ENCODE measurements around the gene PPFIBP1. TPM values are rescaled to one million over a fixed set of nuclear protein-coding genes. Genes with fewer than 3 reads are reported as not detected.
A peak's percentile ranks its signal among the peaks of the same experiment; 100 is the strongest.

The PPFIBP1 gene
- total RNA-seq, 2 donors from 2014 or later, result 61.3 to 121 TPM

DNA sequence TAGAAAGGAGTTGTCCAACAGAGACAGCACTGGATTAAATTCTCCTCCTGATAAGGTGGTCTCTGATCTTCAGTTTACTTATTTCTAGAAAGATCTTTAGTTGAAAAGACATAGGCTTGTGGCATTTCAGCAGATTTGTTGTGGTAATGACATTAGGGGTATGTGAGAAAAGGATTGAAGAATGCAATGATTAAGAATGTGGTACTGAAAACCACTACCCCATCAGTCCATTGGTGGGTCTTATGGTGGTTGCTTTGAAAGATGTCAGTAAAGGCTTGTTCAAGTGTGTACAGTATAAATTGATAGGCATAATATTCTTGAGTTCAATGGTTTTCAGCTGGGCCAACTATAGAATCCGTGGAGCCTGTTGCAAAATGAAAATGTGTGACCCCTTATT lies 10.8 kb downstream of the PPFIBP1 start:
- WGBS, result 97% methylated on average over 1 of the region's 1 CpG
- intact Hi-C loops (cut with DNase I), result no loop called here
- no peak overlapping the region for H3K4me3 ChIP-seq
- H3K27me3 ChIP-seq (replicated peaks; ENCODE audit: insufficient read depth), result no peaks in the 10 kb centered on the region
- H3K36me3 ChIP-seq, result no peaks in the 10 kb centered on the region
- DNase-seq (ENCODE audit: low spot score), result no peak
- no peak overlapping the region for H3K27ac ChIP-seq
- H3K4me1 ChIP-seq (replicated peaks), result no peaks in the 10 kb centered on the region
- no peak for TF ChIP-seq POLR2AphosphoS5 (IDR thresholded peaks at IDR 0.05)
- TF ChIP-seq POLR2A (IDR thresholded peaks at IDR 0.05), result no peak
- TF ChIP-seq, protein P1, sequence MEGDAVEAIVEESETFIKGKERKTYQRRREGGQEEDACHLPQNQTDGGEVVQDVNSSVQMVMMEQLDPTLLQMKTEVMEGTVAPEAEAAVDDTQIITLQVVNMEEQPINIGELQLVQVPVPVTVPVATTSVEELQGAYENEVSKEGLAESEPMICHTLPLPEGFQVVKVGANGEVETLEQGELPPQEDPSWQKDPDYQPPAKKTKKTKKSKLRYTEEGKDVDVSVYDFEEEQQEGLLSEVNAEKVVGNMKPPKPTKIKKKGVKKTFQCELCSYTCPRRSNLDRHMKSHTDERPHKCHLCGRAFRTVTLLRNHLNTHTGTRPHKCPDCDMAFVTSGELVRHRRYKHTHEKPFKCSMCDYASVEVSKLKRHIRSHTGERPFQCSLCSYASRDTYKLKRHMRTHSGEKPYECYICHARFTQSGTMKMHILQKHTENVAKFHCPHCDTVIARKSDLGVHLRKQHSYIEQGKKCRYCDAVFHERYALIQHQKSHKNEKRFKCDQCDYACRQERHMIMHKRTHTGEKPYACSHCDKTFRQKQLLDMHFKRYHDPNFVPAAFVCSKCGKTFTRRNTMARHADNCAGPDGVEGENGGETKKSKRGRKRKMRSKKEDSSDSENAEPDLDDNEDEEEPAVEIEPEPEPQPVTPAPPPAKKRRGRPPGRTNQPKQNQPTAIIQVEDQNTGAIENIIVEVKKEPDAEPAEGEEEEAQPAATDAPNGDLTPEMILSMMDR (IDR thresholded peaks at IDR 0.05), result no peak
- no peaks in the 10 kb centered on the region for H3K9me3 ChIP-seq

DNA sequence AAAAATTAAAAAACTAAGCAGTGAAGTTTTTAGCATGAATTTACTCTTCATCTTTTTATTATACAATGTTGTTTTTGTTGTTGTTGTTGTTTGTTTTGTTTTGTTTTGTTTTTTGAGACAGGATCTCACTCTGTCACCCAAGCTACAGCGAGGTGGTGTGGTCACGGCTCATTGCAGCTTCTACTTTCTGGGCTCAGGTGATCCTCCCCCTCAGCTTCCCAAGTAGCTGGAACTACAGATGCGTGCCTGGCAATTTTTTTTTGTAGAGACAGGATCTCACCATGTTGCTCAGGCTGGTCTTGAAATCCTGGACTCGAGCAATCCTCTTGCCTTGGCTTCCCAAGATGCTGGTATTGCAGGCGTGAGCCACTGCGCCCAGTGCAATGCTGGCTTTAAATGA lies 11.3 kb downstream of the PPFIBP1 start:
- H3K27me3 ChIP-seq (replicated peaks; ENCODE audit: insufficient read depth), result no peaks in the 10 kb centered on the region
- no peak overlapping the region for H3K27ac ChIP-seq
- no peaks in the 10 kb centered on the region for H3K4me1 ChIP-seq (replicated peaks)
- TF ChIP-seq, protein P1 (IDR thresholded peaks at IDR 0.05), result no peak
- no peak for TF ChIP-seq POLR2AphosphoS5 (IDR thresholded peaks at IDR 0.05)
- no peak for TF ChIP-seq POLR2A (IDR thresholded peaks at IDR 0.05)
- WGBS, result 96% methylated on average over 6 of the region's 6 CpGs
- intact Hi-C loops (cut with DNase I), result no loop called here
- no peak overlapping the region for H3K4me3 ChIP-seq
- H3K36me3 ChIP-seq, result no peaks in the 10 kb centered on the region
- H3K9me3 ChIP-seq, result no peaks in the 10 kb centered on the region
- DNase-seq (ENCODE audit: low spot score), result no peak

DNA sequence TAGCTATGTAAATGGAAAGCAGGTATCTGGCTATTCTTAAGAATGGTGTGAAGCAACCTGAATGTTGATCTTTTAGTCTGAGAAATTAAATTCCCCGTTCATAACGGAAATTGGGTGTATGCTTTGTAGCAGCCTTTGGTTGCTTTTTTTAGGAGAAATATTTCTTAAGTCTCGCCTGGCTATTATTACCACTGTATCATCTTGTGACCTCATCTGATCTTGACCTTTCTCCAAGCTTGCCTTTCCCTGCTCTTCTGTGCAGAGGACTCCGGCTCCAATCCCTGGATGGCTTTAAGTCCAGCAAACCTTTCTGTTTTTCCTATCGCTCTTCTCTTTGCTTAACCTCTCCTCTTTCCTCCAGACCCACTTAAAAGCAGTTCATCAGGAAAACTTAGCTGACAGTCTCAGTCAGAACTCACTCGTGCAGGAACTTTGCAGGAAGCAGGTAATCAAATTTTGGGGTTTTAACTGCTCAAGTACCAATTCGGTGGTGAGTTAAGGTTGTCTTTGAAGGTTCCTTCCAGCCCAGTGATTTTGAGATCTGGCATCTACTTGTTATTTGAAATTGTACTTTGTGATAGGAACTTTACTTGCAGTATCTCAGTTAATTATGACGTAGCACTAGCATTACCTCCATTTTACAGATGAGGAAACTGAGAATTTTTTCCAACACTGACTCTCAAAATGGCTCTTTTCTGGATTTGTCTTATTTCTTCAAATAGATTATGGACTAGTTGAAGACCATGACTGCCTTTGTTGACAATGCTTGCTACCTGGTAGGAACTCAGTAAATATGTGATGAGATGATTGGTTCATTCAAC lies 14.1 kb downstream of the PPFIBP1 start:
- 69% methylated on average over 8 of the region's 8 CpGs for WGBS

DNA sequence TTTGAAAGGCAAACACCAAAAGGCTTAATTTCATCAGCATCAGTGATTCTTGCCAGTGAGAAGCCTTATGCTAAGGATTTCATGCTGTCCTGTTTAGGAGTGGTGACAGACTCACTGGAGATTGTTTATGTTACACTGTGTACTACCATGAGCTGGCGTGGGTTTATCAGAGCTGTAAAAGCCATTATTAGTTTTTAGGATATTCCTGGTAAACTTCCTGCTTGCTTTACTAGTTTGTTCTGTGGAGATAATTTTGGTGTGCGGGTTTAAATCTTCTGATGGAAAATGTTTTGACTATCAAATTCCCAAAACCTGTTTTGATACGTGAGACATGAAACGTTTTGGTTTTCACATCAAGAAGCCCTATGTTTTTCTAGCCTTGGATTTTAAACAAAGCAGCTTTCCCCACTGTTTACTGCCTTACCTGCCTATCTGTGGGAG lies 15.2 kb downstream of the PPFIBP1 start:
- 4% methylated on average over 4 of the region's 4 CpGs for WGBS
- DNase-seq (ENCODE audit: low spot score), result peak; percentile 51
- Histone ChIP-seq H3K4me1 (replicated peaks) (no peaks in the 10 kb centered on the region), H3K36me3 (no peaks in the 10 kb centered on the region), H3K4me3 (no peak overlapping the region), H3K27ac (peak overlapping the region; percentile 36 to 48), H3K9me3 (no peaks in the 10 kb centered on the region), H3K27me3 (replicated peaks; ENCODE audit: insufficient read depth) (no peaks in the 10 kb centered on the region)
- intact Hi-C loops (cut with DNase I), result no loop called here
- TF ChIP-seq POLR2A (IDR thresholded peaks at IDR 0.05) (no peak), POLR2AphosphoS5 (IDR thresholded peaks at IDR 0.05) (peak; percentile 82)

More for the DNA sequence above, 14.1 kb downstream of the PPFIBP1 start:
- intact Hi-C loops (cut with DNase I), result no loop called here
- no peaks in the 10 kb centered on the region for H3K9me3 ChIP-seq
- no peaks in the 10 kb centered on the region for H3K36me3 ChIP-seq
- no peaks in the 10 kb centered on the region for H3K27me3 ChIP-seq (replicated peaks; ENCODE audit: insufficient read depth)
- no peak overlapping the region for H3K27ac ChIP-seq
- no peak for DNase-seq (ENCODE audit: low spot score)
- no peak overlapping the region for H3K4me3 ChIP-seq
- TF ChIP-seq POLR2AphosphoS5 (IDR thresholded peaks at IDR 0.05), result no peak
- TF ChIP-seq POLR2A (IDR thresholded peaks at IDR 0.05), result no peak
- TF ChIP-seq, protein P1 (IDR thresholded peaks at IDR 0.05), result no peak
- no peaks in the 10 kb centered on the region for H3K4me1 ChIP-seq (replicated peaks)

DNA sequence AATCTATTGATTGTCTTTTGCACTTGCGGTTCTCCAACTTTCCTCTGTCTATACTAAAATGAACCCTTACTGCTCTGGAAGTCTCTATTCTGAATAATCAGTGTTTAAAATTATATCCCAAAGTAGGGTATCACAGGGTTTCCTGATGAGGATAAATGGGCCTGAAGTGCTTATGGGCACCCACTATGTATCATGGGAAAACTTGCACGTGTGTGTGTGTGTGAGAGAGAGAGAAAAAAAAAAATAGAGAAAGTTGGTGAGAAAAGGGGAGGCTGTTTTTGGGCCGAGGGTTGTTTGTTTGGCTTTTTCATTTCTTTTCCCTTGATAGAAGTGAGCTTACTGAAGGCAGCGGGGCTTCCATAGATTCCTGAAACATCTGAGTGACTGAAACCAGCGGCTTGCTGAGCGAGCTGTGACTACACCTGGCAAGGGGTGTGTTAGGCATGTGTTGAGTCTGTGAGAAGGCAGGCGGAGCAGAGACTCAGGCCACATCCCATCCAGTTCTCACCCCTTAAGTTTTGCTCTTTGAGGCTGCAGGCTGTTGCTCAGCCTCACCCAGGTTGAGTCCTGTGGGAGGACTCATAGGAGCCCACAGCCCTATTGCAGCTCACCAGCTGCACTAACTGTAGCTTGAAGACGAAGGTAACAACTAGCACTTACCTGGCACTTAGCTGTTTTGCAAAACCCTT lies 17.2 kb downstream of the PPFIBP1 start:
- WGBS, result 81% methylated on average over 8 of the region's 8 CpGs
- H3K4me1 ChIP-seq (replicated peaks), result no peaks in the 10 kb centered on the region
- TF ChIP-seq POLR2AphosphoS5 (IDR thresholded peaks at IDR 0.05) (no peak), POLR2A (IDR thresholded peaks at IDR 0.05) (no peak)
- TF ChIP-seq, protein P1 (IDR thresholded peaks at IDR 0.05), result no peak
- no peaks in the 10 kb centered on the region for H3K9me3 ChIP-seq
- H3K36me3 ChIP-seq, result no peaks in the 10 kb centered on the region
- H3K27me3 ChIP-seq (replicated peaks; ENCODE audit: insufficient read depth), result no peaks in the 10 kb centered on the region
- intact Hi-C loops (cut with DNase I), result loop anchor here (10.0 kb wide), 1 partner anchor 74 kb away; no protein-coding TSS in a partner anchor
- DNase-seq (ENCODE audit: low spot score), result no peak
- H3K27ac ChIP-seq, result no peak overlapping the region
- H3K4me3 ChIP-seq, result no peak overlapping the region

Measured in prostate gland (tissue), 2 donors.